A375 (cell line): ENCODE results near the gene TMTC4. TPM values are rescaled to one million over a fixed set of nuclear protein-coding genes. Genes with fewer than 3 reads are reported as not detected.

ENCODE experiments used
- total RNA-seq: library from RNA; depleted of rRNA; stranded (reverse); fragments of >200 nt; shearing (Covaris generic); gene quantifications from 2 replicates; pipeline ENCODE4 v1.2.3, GENCODE V29; 2014; rRNA removed

Gene TMTC4, protein sequence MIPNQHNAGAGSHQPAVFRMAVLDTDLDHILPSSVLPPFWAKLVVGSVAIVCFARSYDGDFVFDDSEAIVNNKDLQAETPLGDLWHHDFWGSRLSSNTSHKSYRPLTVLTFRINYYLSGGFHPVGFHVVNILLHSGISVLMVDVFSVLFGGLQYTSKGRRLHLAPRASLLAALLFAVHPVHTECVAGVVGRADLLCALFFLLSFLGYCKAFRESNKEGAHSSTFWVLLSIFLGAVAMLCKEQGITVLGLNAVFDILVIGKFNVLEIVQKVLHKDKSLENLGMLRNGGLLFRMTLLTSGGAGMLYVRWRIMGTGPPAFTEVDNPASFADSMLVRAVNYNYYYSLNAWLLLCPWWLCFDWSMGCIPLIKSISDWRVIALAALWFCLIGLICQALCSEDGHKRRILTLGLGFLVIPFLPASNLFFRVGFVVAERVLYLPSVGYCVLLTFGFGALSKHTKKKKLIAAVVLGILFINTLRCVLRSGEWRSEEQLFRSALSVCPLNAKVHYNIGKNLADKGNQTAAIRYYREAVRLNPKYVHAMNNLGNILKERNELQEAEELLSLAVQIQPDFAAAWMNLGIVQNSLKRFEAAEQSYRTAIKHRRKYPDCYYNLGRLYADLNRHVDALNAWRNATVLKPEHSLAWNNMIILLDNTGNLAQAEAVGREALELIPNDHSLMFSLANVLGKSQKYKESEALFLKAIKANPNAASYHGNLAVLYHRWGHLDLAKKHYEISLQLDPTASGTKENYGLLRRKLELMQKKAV
- 22.9 and 29.8 TPM in 2 replicates for total RNA-seq

GRCh38 chr13:100674572-100674871, at the start of gene TMTC4:
Gene TMTC4, minus strand, starts transcription at chr13:100674795. Its CDS starts 4,433 bp downstream, at chr13:100670362.

GRCh38 chr13:100588331-100589177, 86.0 kb downstream of the TMTC4 start, which contains the start of gene GGACT:
Gene GGACT, minus strand, starts transcription at chr13:100588789. Its CDS starts 56,198 bp downstream, at chr13:100532591.

Other genes with a start within 250 kb of the TMTC4 start
- 6.7 and 7.5 TPM in 2 replicates for gene GGACT, start 86.0 kb downstream of the TMTC4 start, total RNA-seq